Right lobe of liver (tissue), 4 donors: ENCODE results near the gene NDUFS6.

Experiments
- POLR2A ChIP-seq: fragments of 450-650 bp; IDR thresholded peaks from one replicate; pipeline ENCODE4 v1.6.1; 2017; ENCODE audit warnings: antibody characterized with exemption, mild to moderate bottlenecking
- TF ChIP-seq, protein P1 (sequence below), 4 donors: fragments of 200-600 bp in 3 of 4; fragments of 450-650 bp in 1 of 4; IDR thresholded peaks; one replicate each; pipeline versions ENCODE4 v1.5.1 to v1.8.0; 2016 to 2022; ENCODE audit warnings: antibody characterized with exemption in 4 of 4, mild to moderate bottlenecking in 2 of 4
- donor health status: DM: no; HTN: no; CAD: no.
- donor health status: DM: no; HTN: no; CAD: no.
- donor health status: DM: no; HTN: yes; CAD: no.

DNA sequence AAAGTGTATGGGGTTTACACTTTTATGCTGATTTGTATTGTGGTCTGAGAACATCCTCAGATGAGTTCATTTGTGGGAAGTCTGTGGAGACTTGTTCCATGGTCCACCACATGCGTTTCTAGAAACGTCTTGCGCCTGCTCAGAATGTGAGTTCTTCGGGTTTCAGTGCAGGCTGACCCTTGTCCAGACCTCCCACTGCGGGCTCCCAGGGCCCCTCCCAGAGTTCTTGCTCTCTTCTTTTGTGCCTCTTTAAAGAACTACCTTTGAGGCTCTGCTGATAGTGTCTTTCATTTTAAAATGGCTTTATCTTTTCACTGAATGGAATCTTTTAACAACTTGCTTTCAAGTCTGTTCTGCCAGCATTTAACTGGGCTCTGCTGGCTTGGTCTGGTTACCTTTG is 17.6 kb downstream of the NDUFS6 start:
- TF ChIP-seq, protein P1, sequence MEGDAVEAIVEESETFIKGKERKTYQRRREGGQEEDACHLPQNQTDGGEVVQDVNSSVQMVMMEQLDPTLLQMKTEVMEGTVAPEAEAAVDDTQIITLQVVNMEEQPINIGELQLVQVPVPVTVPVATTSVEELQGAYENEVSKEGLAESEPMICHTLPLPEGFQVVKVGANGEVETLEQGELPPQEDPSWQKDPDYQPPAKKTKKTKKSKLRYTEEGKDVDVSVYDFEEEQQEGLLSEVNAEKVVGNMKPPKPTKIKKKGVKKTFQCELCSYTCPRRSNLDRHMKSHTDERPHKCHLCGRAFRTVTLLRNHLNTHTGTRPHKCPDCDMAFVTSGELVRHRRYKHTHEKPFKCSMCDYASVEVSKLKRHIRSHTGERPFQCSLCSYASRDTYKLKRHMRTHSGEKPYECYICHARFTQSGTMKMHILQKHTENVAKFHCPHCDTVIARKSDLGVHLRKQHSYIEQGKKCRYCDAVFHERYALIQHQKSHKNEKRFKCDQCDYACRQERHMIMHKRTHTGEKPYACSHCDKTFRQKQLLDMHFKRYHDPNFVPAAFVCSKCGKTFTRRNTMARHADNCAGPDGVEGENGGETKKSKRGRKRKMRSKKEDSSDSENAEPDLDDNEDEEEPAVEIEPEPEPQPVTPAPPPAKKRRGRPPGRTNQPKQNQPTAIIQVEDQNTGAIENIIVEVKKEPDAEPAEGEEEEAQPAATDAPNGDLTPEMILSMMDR (IDR thresholded peaks at IDR 0.05): no peak
- TF ChIP-seq POLR2A: no peak
